ENCODE results near the gene AVEN.

- no peak for TF ChIP-seq ATF3 (IDR thresholded peaks at IDR 0.05)
- TF ChIP-seq ATF3 (CRISPR knock-in tag; conservative IDR thresholded peaks at IDR 0.05), result no peak
- no peak for TF ChIP-seq ELK1 (CRISPR knock-in tag; IDR thresholded peaks at IDR 0.05)
- no peak for TF ChIP-seq SNRNP70 (optimal IDR thresholded peaks at IDR 0.05; ENCODE audit: low read depth, low read length)
- TF ChIP-seq CBFB (CRISPR knock-in tag; IDR thresholded peaks at IDR 0.05), result no peak
- TF ChIP-seq JUNB (CRISPR knock-in tag; conservative IDR thresholded peaks at IDR 0.05), result no peak
- TF ChIP-seq EZH2 (IDR thresholded peaks at IDR 0.05; ENCODE audit: borderline replicate concordance, low read depth, low read length), result no peak
- TF ChIP-seq HNRNPK (IDR thresholded peaks at IDR 0.05; ENCODE audit: low read depth, low read length, poor library complexity, severe bottlenecking), result no peak
- no peak for TF ChIP-seq TGIF2 (CRISPR knock-in tag; IDR thresholded peaks at IDR 0.05)
- no peak for TF ChIP-seq ZNF785 (CRISPR knock-in tag; IDR thresholded peaks at IDR 0.05)
Measured at GRCh38 chr15:33865416-33865815, 173.6 kb downstream of the AVEN start.
